Loucy (cell line): ENCODE results near the gene PABPN1L.

Experiments used
- CTCF ChIP-seq: fragments of 200-600 bp; sonication (generic); conservative IDR thresholded peaks from 2 replicates; pipeline ENCODE4 v1.5.1; 2014; ENCODE audit warnings: mild to moderate bottlenecking, antibody characterized with exemption, low read length
- EZH2phosphoT487 ChIP-seq: fragments of 200-600 bp; IDR thresholded peaks from 2 replicates; pipeline ENCODE4 v1.6.1; 2018; ENCODE audit warnings: antibody characterized with exemption, mild to moderate bottlenecking, moderate library complexity, borderline replicate concordance

- TF ChIP-seq CTCF (no peak), EZH2phosphoT487 (no peak)
Observed at GRCh38 chr16:88883946-88884345, 17.5 kb upstream of the PABPN1L start.
